H9 (cell line): ENCODE measurements around the gene COPB2. TPM values are rescaled to one million over a fixed set of nuclear protein-coding genes. Genes with fewer than 3 reads are reported as not detected.

Experiments used
- DNase-seq: peaks from one replicate; pipeline ENCODE4 v3.0.0-alpha.2; 2017
- H2AFZ ChIP-seq: one replicate; pipeline ENCODE4 v1.6.1; 2013; ENCODE audit warnings: mild to moderate bottlenecking, low read length, control low read depth, moderate library complexity
- H2AK5ac ChIP-seq: 2 replicates; pipeline ENCODE4 v1.6.1; 2013; ENCODE audit warnings: low read length, control low read depth, mixed read lengths; ENCODE audit not compliant: insufficient read length
- H2BK120ac ChIP-seq: one replicate; pipeline ENCODE4 v1.6.1; 2013; ENCODE audit warnings: low read depth, mild to moderate bottlenecking, low read length, control low read depth, inconsistent platforms; ENCODE audit not compliant: poor library complexity, severe bottlenecking
- H2BK12ac ChIP-seq: 2 replicates; pipeline ENCODE4 v1.6.1; 2013; ENCODE audit warnings: low read length, control low read depth, mixed read lengths, low read depth; ENCODE audit not compliant: insufficient read length
- H2BK15ac ChIP-seq: 2 replicates; pipeline ENCODE4 v1.6.1; 2013; ENCODE audit warnings: low read depth, low read length, control low read depth
- H2BK20ac ChIP-seq: one replicate; pipeline ENCODE4 v1.6.1; 2013; ENCODE audit warnings: low read depth, mild to moderate bottlenecking, low read length, control low read depth, inconsistent platforms; ENCODE audit not compliant: poor library complexity, severe bottlenecking
- H2BK5ac ChIP-seq: 2 replicates; pipeline ENCODE4 v1.6.1; 2013; ENCODE audit warnings: low read length, control low read depth, mixed read lengths; ENCODE audit not compliant: insufficient read length
- H3K14ac ChIP-seq: 2 replicates; pipeline ENCODE4 v1.6.1; 2013; ENCODE audit warnings: low read length, control low read depth; ENCODE audit not compliant: insufficient read depth
- H3K18ac ChIP-seq: 2 replicates; pipeline ENCODE4 v1.6.1; 2013; ENCODE audit warnings: low read depth, mild to moderate bottlenecking, mixed read lengths, low read length, control low read depth; ENCODE audit not compliant: insufficient read length
- H3K23ac ChIP-seq: 2 replicates; pipeline ENCODE4 v1.6.1; 2013; ENCODE audit warnings: low read length, control low read depth, mixed read lengths, low read depth; ENCODE audit not compliant: insufficient read length
- H3K23me2 ChIP-seq: 2 replicates; pipeline ENCODE4 v1.6.1; 2013; ENCODE audit warnings: low read depth, mild to moderate bottlenecking, mixed read lengths, low read length, control low read depth; ENCODE audit not compliant: insufficient read length, poor library complexity, severe bottlenecking
- H3K27ac ChIP-seq: 2 replicates; pipeline ENCODE4 v1.5.1; 2013; ENCODE audit warnings: low read length, control low read depth, mixed read lengths, low read depth; ENCODE audit not compliant: insufficient read length
- H3K27me3 ChIP-seq: 2 replicates; pipeline ENCODE4 v1.6.1; 2013; ENCODE audit warnings: low read length, control low read depth, inconsistent platforms; ENCODE audit not compliant: insufficient read depth
- H3K4ac ChIP-seq: 2 replicates; pipeline ENCODE4 v1.6.1; 2013; ENCODE audit warnings: low read depth, mild to moderate bottlenecking, control low read depth, inconsistent platforms, low read length, moderate library complexity
- H3K4me1 ChIP-seq: 2 replicates; pipeline ENCODE4 v1.6.1; 2013; ENCODE audit warnings: low read length, control low read depth, inconsistent platforms; ENCODE audit not compliant: insufficient read depth
- H3K4me2 ChIP-seq: 2 replicates; pipeline ENCODE4 v1.6.1; 2013; ENCODE audit warnings: low read length, control low read depth, mixed read lengths; ENCODE audit not compliant: insufficient read length, insufficient read depth
- H3K56ac ChIP-seq: 2 replicates; pipeline ENCODE4 v1.6.1; 2013; ENCODE audit warnings: low read depth, mild to moderate bottlenecking, mixed read lengths, low read length, control low read depth; ENCODE audit not compliant: insufficient read length
- H3K79me1 ChIP-seq: 2 replicates; pipeline ENCODE4 v1.6.1; 2013; ENCODE audit warnings: low read depth, mild to moderate bottlenecking, moderate library complexity, low read length, control low read depth, inconsistent platforms; ENCODE audit not compliant: insufficient read depth, poor library complexity, severe bottlenecking
- H3K79me2 ChIP-seq: 2 replicates; pipeline ENCODE4 v1.6.1; 2013; ENCODE audit warnings: low read length, control low read depth, inconsistent platforms; ENCODE audit not compliant: insufficient read depth
- H3K9ac ChIP-seq: 2 replicates; pipeline ENCODE4 v1.6.1; 2013; ENCODE audit warnings: low read length, control low read depth, mixed read lengths; ENCODE audit not compliant: insufficient read length; ENCODE audit errors: extremely low read depth
- H3K9me3 ChIP-seq: one replicate; pipeline ENCODE4 v1.6.1; 2013; ENCODE audit warnings: low read depth, low read length, inconsistent platforms; ENCODE audit not compliant: control insufficient read depth
- H3T11ph ChIP-seq: one replicate; pipeline ENCODE4 v1.6.1; 2013; ENCODE audit warnings: mild to moderate bottlenecking, low read length, control low read depth, inconsistent platforms
- H4K20me1 ChIP-seq: one replicate; pipeline ENCODE4 v1.6.1; 2013; ENCODE audit not compliant: control insufficient read depth, insufficient read length, insufficient read depth
- H4K5ac ChIP-seq: 2 replicates; pipeline ENCODE4 v1.6.1; 2013; ENCODE audit warnings: low read depth, mild to moderate bottlenecking, mixed read lengths, low read length, control low read depth; ENCODE audit not compliant: insufficient read length
- H4K8ac ChIP-seq: replicated peaks from 2 replicates; pipeline ENCODE4 v1.6.1; 2013; ENCODE audit warnings: low read length, control low read depth, mixed read lengths, low read depth; ENCODE audit not compliant: insufficient read length
- H4K91ac ChIP-seq: 2 replicates; pipeline ENCODE4 v1.6.1; 2013; ENCODE audit warnings: low read depth, mild to moderate bottlenecking, moderate library complexity, mixed read lengths, low read length, control low read depth; ENCODE audit not compliant: insufficient read length
- H3K27ac Mint-ChIP-seq, 3 experiments: 2 replicates in 2 of 3; 3 replicates in 1 of 3; pipeline ENCODE4 v1.8.0; 2020 to 2021; ENCODE audit warnings: mixed read lengths in 3 of 3, mild to moderate bottlenecking in 1 of 3, moderate library complexity in 1 of 3
- H3K27me3 Mint-ChIP-seq: 2 replicates; pipeline ENCODE4 v1.8.0; 2021; ENCODE audit warnings: low read depth, mild to moderate bottlenecking, moderate library complexity, mixed read lengths
- H3K36me3 Mint-ChIP-seq, 3 experiments: 2 replicates in 2 of 3; 3 replicates in 1 of 3; pipeline ENCODE4 v1.8.0; 2020 to 2021; ENCODE audit warnings: low read depth in 3 of 3, mixed read lengths in 3 of 3; ENCODE audit not compliant: insufficient read depth in 1 of 3
- H3K4me1 Mint-ChIP-seq, 2 experiments: 2 replicates each; pipeline ENCODE4 v1.8.0; 2020; ENCODE audit warnings: mixed read lengths in 2 of 2
- H3K4me3 Mint-ChIP-seq, 2 experiments: 2 replicates in 1 of 2; 3 replicates in 1 of 2; pipeline ENCODE4 v1.8.0; 2020 to 2021; ENCODE audit warnings: mild to moderate bottlenecking in 2 of 2, mixed read lengths in 2 of 2, moderate library complexity in 1 of 2
- H3K9me3 Mint-ChIP-seq, 2 experiments: 2 replicates in 1 of 2; 3 replicates in 1 of 2; pipeline ENCODE4 v1.8.0; 2020; ENCODE audit warnings: mild to moderate bottlenecking in 2 of 2, mixed read lengths in 2 of 2, moderate library complexity in 1 of 2
- total RNA-seq: library from RNA; stranded (reverse); gene quantifications from 2 replicates; pipeline ENCODE4 v1.2.1, GENCODE V29; 2021
- TF ChIP-seq, protein P1 (sequence below): fragments of 200-600 bp; sonication (generic); conservative IDR thresholded peaks from 3 replicates; pipeline ENCODE4 v1.8.0; 2021; ENCODE audit warnings: antibody characterized with exemption, mild to moderate bottlenecking

Gene COPB2
- total RNA-seq, 1 experiment from 2014 or later, result 121 TPM

GRCh38 chr3:139430493-139430892, 41.0 kb upstream of the COPB2 start:
- Histone ChIP-seq H3K4me2 (no peak overlapping the region), H3K79me1 (no peaks in the 10 kb centered on the region), H2BK15ac (no peak overlapping the region), H4K8ac (no peak overlapping the region), H3K9ac (no peak overlapping the region), H4K91ac (no peak overlapping the region), H2BK12ac (no peak overlapping the region), H3K4ac (no peak overlapping the region), H3K56ac (no peak overlapping the region), H2AFZ (no peak overlapping the region), H3K9me3 (no peaks in the 10 kb centered on the region), H2BK20ac (no peak overlapping the region), H4K20me1 (no peaks in the 10 kb centered on the region), H3K23me2 (no peaks in the 10 kb centered on the region), H3K79me2 (no peaks in the 10 kb centered on the region), H2AK5ac (no peak overlapping the region), H4K5ac (no peak overlapping the region), H3T11ph (no peak overlapping the region), H2BK5ac (no peak overlapping the region), H2BK120ac (no peak overlapping the region), H3K27ac (no peak overlapping the region), H3K4me1 (no peaks in the 10 kb centered on the region), H3K27me3 (no peaks in the 10 kb centered on the region), H3K14ac (no peak overlapping the region), H3K23ac (no peak overlapping the region), H3K18ac (no peak overlapping the region)
- H3K4me3 Mint-ChIP-seq, result no peak overlapping the region
- no peaks in the 10 kb centered on the region for H3K27me3 Mint-ChIP-seq
- TF ChIP-seq, protein P1, sequence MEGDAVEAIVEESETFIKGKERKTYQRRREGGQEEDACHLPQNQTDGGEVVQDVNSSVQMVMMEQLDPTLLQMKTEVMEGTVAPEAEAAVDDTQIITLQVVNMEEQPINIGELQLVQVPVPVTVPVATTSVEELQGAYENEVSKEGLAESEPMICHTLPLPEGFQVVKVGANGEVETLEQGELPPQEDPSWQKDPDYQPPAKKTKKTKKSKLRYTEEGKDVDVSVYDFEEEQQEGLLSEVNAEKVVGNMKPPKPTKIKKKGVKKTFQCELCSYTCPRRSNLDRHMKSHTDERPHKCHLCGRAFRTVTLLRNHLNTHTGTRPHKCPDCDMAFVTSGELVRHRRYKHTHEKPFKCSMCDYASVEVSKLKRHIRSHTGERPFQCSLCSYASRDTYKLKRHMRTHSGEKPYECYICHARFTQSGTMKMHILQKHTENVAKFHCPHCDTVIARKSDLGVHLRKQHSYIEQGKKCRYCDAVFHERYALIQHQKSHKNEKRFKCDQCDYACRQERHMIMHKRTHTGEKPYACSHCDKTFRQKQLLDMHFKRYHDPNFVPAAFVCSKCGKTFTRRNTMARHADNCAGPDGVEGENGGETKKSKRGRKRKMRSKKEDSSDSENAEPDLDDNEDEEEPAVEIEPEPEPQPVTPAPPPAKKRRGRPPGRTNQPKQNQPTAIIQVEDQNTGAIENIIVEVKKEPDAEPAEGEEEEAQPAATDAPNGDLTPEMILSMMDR, result no peak
- H3K4me1 Mint-ChIP-seq, result peaks cover 4 to 6% of the 10 kb centered on the region in 2 experiments
- no peaks in the 10 kb centered on the region for H3K9me3 Mint-ChIP-seq
- H3K27ac Mint-ChIP-seq, result no peak overlapping the region; a peak in 1 of 7 replicates
- H3K36me3 Mint-ChIP-seq, result peaks cover 0 to 5% (median 2%) of the 10 kb centered on the region in 3 experiments; a peak in 3 of 7 replicates
- no peak for DNase-seq
